HG02938 (cell line): Measurements from ENCODE around the gene ZNF423.

Experiments used
- ATAC-seq: cut with Tn5 transposase; IDR thresholded peaks from one replicate; pipeline ENCODE4 v1.9.1; 2021; ENCODE audit warnings: mild to moderate bottlenecking, moderate library complexity; ENCODE audit not compliant: unreplicated experiment

Gene ZNF423

DNA sequence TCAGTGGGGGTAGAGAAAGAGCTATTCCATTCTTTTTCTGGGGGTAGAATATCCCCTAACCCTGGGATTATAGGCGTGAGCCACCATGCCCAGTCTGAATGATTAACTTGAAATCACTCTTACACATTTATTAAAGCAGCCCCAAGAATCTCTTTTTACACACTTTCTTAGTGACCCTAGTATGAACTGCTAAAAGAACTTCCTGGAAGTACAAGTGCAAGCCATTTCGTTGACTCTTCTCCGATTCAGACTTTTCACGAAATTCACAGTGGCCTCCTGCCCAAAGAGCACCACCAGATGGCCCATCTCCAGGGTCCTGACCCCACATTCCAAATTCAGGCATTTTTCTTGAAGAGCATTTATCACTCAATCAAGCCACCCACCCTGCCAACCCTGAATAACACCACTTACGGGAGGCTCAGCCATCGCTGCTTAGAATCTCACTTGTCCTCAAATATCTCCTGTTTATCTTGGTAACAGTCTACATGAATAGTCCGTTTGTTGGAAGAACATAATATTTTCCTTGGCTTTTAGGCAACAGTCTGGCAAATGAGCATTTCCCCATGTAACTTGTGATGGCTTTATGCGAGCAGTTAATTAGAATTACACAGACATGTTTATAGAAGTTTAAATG is 28.0 kb downstream of the ZNF423 start:
- no peak for ATAC-seq

DNA sequence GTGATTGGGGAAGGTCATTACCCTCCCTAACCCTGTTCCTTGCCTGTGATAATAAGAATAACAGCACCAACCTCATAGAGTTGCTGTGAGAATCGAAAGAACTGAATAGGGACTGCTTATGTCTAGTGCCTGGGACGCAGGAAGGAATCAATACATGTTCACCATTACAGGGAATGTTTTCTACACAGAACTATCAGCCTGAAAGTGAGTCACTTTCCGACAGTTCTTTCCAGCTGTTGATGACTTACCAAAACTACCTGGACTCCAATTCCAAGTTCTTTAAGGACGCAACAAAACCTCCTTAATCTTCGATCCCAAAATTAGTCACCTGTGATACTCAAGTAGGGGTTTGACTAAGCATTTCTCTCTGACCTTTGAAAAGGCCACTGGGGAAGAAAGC is 29.4 kb downstream of the ZNF423 start:
- no peak for ATAC-seq

DNA sequence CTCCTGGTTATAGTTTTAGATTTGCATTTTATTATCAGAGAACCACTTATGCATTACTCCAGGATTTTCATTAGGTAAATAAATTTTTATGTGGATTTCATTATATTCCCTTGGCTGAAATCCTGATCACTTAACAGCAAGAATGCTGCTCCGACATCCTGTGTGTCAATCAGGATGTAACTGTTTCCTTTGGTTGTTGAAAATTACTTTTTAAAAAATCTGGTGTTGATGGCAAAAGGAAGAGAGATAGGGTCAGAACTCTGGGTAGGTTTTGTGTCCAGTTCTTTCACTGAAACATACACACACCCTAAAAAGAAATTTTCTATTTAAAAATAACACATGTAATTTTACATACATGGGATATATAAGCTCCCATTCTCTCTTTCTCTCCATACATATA is 30.9 kb downstream of the ZNF423 start:
- ATAC-seq = no peak

DNA sequence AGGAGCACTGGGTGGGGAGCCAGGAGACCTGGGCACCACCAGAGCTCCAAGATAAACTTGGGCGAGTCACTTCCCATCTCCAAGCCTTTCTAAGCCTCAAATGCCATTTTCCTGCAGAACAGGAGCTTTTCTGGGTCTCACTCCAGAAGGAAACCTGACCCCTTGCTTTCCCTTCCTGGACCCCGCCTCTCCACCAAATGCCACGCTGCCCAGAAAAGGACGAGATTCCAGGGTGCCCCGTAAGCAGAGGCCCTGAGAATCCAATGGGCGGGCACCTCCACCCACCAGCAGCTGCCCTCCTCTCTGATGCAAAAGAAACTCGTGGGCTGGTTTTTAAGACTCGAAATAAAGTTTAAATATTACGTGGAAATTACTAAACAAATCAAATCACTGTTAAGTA is 31.3 kb downstream of the ZNF423 start:
- no peak for ATAC-seq

DNA sequence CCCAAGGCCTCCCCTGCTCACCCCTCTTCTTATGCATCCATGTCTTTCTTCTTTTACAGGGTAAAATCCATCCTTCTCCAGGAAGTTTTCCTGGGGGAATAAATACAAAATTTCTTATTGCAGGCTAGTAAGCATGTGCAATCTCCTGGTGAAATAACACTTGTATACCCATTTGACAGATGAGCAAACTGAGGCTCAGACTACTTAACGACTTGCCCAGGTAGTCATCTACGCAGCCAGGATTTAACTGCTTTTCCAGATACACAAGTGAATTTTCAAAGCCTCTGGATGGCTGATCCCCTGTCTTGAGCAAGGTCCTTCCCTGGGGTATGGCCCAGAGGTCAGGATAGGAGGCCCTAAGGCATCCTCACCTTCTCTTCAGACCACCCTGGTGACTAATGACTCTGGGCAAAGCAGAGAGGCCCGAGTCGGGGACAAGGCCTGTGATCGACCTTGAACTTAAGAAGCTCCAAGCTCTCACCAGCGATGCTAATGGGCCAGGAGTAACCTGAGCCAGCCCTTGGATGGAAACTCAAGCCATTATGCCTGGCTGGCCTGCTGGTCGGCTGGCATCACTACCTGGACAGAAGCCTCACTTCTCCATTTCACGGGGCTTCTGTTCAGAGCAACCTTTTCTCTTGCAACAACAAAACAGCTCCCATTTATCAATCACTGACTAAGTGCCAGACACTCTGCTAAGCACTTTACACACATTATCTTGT is 33.1 kb downstream of the ZNF423 start:
- ATAC-seq = no peak

DNA sequence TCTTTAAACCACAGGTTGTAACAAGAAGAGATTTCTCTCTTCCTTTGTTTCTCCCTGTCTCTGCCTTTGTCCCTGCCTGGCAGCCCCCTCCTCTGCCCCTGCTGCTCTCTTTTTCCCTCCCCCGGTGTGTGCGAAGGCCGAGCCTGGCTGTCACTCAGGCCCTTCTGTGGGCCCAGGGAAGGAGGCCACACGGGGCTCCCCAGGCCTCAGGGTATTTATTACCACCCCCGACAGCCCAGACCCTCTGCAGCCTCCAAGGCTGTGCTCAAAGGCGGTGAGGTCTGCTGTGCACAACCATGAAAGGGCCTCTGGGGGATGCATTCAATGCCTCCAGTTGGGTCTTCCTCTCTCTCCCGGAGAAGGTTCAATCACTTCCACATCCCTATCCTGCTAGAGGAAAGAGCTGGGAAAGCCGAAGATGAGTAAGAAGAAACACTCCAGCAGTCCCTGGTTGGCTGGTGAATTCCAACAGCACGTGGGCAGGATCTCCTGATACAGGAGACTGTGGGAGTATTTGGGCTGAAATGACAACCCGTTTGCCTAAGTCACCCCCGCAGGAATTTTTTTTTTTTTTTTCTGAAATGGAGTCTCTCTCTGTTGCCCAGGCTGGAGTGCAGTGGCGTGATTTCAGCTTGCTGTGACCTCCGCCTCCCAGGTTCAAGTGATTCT is 34.2 kb downstream of the ZNF423 start:
- ATAC-seq = no peak

DNA sequence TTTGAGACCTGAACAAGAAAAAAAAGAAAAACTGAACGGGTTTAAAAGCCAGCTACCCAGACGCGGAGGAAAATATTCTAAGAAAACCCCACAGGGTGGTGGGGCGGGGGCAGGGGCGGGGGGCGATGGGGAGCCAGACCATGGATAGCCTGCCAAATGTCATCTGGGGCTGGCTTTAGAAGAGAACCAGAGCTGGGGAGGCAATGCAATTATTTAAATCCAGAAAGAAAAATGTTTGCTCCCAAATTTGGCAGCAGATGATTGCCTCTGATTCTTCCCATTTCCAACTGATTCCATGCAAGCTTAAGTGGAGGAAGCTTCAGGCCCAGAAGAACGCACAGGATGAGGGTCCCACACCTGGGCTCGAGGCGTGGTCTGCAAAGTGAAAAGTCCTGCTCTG is 34.8 kb downstream of the ZNF423 start:
- ATAC-seq = no peak

DNA sequence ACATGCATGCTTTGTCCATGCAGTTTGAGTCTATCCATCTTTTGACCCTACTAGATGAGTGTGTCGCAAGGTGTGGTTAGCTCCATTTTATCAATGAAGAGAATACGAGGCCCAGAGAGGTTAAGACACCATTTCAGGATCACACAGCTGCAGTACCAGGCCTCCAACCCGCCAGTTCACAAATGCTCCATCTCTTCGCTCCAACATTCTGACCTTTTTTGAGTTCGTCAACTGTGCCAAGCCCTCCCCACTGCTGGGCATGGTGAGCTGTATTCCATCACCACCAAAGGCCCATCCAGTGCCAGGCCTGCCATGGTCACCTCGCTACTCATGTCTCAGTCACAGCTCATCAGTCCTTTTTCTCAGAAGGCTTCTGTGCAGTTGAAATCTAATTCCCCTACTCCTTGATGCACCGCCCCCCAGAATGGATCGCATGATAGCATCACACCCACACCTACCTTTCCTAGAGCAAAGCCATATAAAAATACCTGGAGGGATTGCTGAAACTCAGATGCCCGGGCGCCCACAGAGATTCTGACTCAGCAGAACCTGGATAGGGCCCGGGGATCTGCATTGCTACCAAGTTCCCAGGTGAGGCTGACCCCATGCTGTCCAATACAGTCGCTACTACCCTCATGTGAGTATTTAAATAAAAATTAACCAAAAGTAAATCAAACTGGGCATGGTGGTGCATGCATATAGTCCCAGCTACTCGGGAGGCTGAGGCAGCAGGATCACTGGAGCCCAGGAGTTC is 38.0 kb downstream of the ZNF423 start:
- ATAC-seq = no peak

DNA sequence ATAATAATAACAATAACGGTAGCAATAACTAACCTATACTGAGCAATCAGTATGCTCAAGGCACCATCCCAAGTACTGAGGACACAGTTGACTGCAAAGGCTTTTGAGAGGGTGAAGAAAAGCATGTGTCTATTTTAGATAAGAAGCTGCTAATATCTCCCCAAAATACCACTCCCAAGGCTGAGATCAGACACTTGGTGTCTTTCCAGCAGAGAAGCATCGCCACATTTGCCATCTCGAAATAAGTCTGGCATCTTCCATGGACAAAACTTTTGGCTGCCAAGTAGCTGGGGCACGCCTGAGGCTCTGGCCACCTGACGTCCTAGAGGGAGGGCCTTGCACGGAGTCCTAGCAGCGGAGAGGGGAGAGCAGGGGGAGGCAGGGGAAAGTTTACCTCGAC is 39.0 kb downstream of the ZNF423 start:
- ATAC-seq = no peak

DNA sequence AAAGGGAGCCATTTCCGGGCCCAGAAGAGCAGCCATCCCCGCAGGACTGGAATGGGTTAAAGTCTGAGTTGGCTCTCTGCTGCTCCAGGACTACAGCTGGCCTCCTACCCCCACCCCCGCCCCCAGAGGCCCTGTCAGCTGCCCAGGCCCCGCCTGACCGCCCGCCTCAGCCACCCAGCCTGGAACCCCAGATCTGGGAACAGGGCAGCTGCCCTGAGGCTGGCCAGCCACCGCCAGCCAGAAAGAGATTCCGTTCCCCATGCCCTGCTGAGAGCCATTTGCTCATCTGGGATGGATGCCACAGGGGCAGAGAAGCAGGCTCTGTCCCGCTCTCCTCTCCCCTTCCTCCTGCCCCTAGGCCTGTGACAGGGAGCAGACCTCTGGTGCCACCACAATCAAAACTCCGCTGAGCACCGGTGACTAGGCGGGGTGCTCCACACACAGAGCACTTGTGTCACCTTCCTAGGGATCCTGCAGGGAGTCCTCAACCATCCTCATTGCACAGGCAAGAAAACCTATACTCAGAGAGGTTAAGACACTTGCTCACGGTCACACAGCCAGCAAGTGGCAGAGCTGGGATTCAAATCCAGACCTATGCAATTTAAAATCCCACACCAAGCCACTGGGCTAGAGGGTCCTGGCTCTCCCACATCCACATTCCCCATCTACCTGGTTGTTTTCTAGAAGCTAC is 44.1 kb downstream of the ZNF423 start:
- ATAC-seq = no peak

DNA sequence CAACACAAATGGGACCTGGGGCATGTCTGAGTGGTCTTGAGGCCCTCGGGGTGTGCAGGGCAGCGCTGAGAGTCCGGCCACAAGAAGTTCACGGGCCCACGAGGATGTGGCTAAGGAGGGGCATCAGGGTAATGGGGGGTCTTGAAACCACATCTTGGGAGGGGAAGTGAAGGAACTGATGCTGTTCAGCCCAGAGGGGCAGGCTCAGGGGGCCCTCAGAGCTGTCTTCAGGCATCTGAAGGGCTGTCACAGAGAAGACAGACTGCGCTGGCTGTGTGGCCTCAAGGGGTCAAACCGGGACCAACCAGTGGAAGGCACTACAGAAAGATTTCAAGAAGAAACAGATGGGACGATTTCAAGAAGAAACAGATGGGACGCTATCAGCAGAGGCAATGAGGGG is 45.1 kb downstream of the ZNF423 start:
- ATAC-seq = no peak

DNA sequence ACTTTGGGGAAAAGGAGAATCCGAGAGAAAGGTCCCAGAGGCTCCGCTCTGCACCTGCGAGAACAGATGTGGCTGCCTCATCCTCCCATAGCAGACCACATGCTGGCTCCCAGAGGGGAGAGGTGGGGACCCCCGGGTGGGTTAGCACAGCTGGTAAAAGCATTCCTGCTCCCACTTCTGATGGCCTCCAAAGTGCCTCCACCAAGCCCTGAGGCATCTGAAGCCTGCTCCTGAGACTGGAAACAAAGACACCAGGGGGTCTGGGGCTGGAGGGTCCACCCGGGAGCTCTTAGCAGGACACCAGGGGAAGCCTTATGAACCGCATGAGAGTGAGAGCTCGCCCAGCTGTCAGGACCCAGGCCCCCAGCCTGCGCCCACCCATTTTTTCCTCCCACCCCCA is 46.4 kb downstream of the ZNF423 start:
- no peak for ATAC-seq

DNA sequence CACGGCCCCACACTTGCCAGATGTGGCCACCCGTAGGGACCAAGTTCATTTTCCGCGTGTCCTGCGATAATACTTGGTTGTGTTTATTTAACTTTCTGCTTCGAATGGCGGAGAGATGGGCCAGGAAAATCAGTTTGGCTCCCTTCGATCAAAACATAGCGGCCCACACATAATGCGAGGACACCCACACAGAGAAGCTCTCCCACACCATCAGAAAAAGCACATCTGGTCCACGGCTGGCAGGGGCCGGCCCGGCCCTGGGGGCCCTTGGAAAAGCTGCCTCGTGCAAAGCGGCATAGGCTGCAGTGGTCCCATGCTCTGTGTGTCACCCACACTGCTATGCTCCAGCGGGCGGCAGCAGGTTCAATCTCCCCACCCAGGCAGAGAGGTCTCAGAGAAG is 46.9 kb downstream of the ZNF423 start:
- ATAC-seq = no peak

DNA sequence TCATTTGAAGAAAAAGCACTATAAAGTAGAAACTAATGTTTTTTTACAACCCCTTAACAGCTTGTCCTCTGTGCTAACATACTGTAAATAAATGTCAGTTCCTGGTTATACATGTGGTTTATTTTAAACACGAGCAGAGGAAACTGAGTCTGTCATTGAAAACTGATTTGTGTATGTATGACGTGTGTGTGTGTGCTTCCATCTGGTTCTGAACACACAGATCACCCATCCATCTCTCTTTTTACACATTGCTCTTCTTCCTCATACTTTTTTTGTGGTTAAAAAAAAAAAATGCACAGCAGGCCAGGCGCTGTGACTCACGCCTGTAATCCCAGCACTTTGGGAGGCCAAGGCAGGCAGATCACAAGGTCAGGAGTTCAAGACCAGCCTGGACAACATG is 49.5 kb downstream of the ZNF423 start:
- no peak for ATAC-seq

DNA sequence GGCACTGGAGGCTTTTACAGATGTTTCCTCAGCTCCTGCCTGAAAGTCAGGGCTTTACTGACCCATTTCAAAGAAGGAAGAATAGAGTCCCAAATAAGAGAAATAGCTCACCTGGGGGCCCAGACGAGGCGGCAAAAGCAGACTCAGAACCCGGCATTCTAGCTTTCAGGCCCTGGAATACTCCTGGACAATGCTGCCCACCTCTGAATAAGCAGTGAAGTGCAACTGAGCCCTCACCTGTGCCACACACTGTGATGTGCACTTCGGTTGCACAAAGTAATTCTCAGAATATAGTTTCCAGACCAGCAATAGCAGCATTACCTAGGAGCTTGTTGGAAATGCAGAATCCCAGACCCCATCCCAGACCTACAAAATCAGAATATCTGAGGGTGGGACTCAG is 54.6 kb downstream of the ZNF423 start:
- ATAC-seq = no peak

DNA sequence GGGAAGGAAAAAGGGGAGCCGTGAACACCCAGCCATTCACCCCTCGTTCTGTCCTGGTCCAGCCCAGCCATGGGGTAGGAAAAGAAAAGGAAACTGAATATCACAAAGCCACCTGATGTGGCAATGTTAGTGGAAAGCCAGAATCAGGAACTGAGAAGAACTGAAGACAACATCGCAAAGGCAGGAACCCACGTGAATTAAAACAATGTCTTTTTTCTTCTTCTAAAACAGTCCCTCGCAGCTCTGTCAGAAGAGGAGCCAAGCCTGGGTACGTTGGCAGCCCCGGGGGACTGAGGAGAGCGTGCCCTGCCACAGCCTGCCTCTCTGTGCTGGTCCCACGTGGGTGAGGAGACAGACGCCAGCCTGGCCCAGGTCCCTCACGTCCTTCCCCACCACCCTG is 55.0 kb downstream of the ZNF423 start:
- ATAC-seq = no peak

DNA sequence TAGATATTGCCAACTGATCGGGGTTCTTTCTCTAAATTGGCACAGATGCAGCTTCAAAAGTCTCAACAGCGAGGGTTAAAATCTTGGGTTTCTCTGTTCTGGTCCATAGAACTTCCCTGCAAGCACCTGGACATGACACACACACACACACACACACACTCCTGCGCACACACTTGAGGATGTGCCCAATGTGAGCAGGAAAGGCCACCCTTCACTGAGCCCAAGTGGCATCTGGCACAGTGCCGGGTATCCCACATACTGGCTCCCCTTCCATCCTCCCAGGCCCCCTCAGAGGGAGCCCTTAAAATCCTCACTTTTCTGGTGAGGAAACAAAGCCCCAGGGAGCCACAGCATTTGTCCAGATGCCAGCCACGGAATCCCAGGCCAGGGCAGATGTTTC is 55.5 kb downstream of the ZNF423 start:
- ATAC-seq = no peak

DNA sequence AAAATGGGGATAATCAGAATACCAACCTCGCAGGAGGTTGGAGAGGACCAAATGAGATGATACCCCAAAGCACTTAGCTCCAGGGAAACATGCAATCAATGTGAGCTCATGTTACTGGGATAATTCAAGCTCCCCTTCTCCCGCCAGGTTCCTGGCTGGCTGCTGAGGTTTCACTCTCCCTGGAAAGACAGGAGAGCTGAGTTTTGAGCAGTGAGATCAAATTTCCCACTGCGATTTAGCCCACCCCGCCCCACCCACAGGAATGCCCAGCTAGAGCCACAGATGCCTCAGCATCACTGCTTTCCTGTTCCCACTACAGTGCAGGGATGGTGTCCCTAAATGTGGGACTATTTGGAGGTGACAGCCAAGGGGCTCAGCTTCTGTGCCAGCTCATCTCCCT is 56.7 kb downstream of the ZNF423 start:
- ATAC-seq = no peak

DNA sequence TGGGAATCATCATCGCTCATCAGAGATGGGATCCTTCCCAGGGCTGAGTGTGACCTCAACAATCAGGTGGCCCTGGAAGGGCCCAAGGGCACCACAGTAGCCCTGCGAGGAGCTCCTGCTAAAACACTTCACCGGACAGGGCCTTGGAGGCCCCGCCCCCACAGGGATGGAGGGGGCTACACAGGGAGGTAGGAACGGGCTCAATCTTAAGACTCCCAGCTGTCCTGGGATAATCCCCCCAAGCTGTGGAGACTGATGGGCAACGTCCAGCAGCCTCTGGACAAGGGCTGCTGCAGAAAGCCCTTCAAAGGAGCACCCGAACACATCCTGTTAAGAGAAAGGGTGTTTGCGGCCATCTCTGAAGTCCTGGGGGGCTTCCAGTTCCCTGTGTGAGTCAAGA is 60.4 kb downstream of the ZNF423 start:
- ATAC-seq = no peak

DNA sequence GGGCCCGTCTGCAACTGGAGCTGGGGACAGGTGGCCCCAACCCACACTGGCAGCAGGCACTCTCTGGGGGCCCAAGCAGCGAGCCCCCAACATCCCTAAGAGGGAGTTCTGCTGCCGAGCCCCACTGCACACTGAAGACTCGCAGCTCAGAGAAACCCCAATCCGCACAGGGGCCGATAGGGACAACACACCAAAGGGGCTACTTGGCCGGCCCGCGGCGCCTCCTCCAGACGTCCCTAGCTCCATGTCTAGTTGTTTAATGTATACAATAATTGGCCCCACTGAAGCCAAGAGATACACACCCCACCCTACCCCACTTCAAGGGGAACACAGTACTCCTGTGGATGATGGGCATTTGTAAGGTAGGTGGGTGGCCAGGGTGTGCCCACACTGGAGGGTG is 62.7 kb downstream of the ZNF423 start:
- ATAC-seq = no peak

DNA sequence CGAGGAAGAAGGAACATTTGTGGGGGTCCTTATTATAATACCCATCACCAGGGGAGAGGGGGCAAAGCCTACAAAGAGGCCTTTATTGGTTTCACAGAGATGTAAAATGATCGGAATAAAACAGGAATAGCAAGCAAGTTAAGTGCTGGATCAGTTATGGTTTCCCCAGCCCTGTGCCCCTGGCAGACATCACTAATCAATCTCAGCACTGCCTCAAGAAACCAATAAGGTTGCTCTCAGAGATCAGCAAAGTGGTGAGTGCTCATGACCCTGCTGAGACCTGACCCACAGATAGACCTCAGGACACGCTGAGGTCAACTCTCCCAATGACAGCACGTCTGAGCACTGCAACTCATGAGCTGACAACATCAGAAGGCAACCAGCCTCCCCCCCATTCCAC is 66.3 kb downstream of the ZNF423 start:
- ATAC-seq = no peak
